Measurements from ENCODE around the gene SLC6A6. TPM values are rescaled to one million over a fixed set of nuclear protein-coding genes. Genes with fewer than 3 reads are reported as not detected.
"Not testable (repeated sequence)": the region's sequence is repeated elsewhere in the genome, so short reads cannot be mapped to it uniquely, and the experiment has no call there.

Gene SLC6A6
- polyA plus RNA-seq, 3 donors, result 16.7 to 27.5 (median 22.6) TPM

GRCh38 chr3:14431917-14432834 lies 29.8 kb downstream of the SLC6A6 start:
- no peak for DNase-seq

- DNase-seq, result no peak
Observed at GRCh38 chr3:14433106-14433505, 30.7 kb downstream of the SLC6A6 start.

GRCh38 chr3:14434126-14434497 lies 31.7 kb downstream of the SLC6A6 start:
- no peak for DNase-seq

GRCh38 chr3:14434498-14435151 lies 32.2 kb downstream of the SLC6A6 start:
- DNase-seq, result no peak

- no peak for DNase-seq
Observed at GRCh38 chr3:14435175-14436014, 33.0 kb downstream of the SLC6A6 start.

- no peak for DNase-seq
Observed at GRCh38 chr3:14436954-14437281, 34.5 kb downstream of the SLC6A6 start.

GRCh38 chr3:14437705-14438104 lies 35.3 kb downstream of the SLC6A6 start:
- DNase-seq, result not testable (repeated sequence)

GRCh38 chr3:14438262-14438661 lies 35.9 kb downstream of the SLC6A6 start:
- no peak for DNase-seq

GRCh38 chr3:14438929-14439328 lies 36.5 kb downstream of the SLC6A6 start:
- no peak for DNase-seq

- peak; percentile 64 for DNase-seq
Observed at GRCh38 chr3:14439501-14440167, 37.2 kb downstream of the SLC6A6 start.

GRCh38 chr3:14440168-14440518 lies 37.7 kb downstream of the SLC6A6 start:
- DNase-seq, result no peak

- peak; percentile 86 for DNase-seq
Observed at GRCh38 chr3:14440531-14441239, 38.3 kb downstream of the SLC6A6 start.

GRCh38 chr3:14441240-14441919 lies 39.0 kb downstream of the SLC6A6 start:
- no peak for DNase-seq

GRCh38 chr3:14441920-14442300 lies 39.5 kb downstream of the SLC6A6 start:
- DNase-seq, result no peak

GRCh38 chr3:14444380-14444779 lies 42.0 kb downstream of the SLC6A6 start:
- DNase-seq, result no peak

- no peak for DNase-seq
Observed at GRCh38 chr3:14445773-14446172, 43.4 kb downstream of the SLC6A6 start.

GRCh38 chr3:14446988-14447570 lies 44.7 kb downstream of the SLC6A6 start:
- DNase-seq, result no peak

- DNase-seq, result no peak
Observed at GRCh38 chr3:14448063-14448462, 45.7 kb downstream of the SLC6A6 start.

GRCh38 chr3:14448756-14449727 lies 46.6 kb downstream of the SLC6A6 start:
- no peak for DNase-seq
